Keratinocyte (primary cell): ENCODE results near the gene TSHR. TPM values are rescaled to one million over a fixed set of nuclear protein-coding genes. Genes with fewer than 3 reads are reported as not detected.

Source experiments
- DNase-seq: peaks from one replicate; pipeline ENCODE4 v3.0.0-alpha.2; 2011; ENCODE audit warnings: low read depth, missing footprints, low spot score
- FAIRE-seq: peaks from 2 replicates; lab custom pipeline; 2011; peaks lifted over from hg19 to GRCh38; lab: Jason Lieb, UNC
- H2AFZ ChIP-seq: 2 replicates; pipeline ENCODE4 v1.6.0; 2012; ENCODE audit warnings: low read length, control low read depth, inconsistent platforms; ENCODE audit not compliant: control insufficient read depth
- H3K27ac ChIP-seq: 2 replicates; pipeline ENCODE4 v1.5.1; 2011; ENCODE audit warnings: low read length; ENCODE audit not compliant: control insufficient read depth, insufficient read depth
- H3K27me3 ChIP-seq: 3 replicates; pipeline ENCODE4 v1.6.0; 2011; ENCODE audit warnings: low read length; ENCODE audit not compliant: control insufficient read depth, insufficient read depth; ENCODE audit errors: extremely low read depth
- H3K36me3 ChIP-seq, 2 experiments: 2 replicates in 1 of 2; 3 replicates in 1 of 2; pipeline ENCODE4 v1.5.1; 2011; ENCODE audit warnings: low read length in 2 of 2, mild to moderate bottlenecking in 1 of 2; ENCODE audit not compliant: control insufficient read depth in 2 of 2, insufficient read depth in 2 of 2; ENCODE audit errors: extremely low read depth in 1 of 2
- H3K4me1 ChIP-seq: 3 replicates; pipeline ENCODE4 v1.5.1; 2011; ENCODE audit warnings: low read length; ENCODE audit not compliant: control insufficient read depth, insufficient read depth; ENCODE audit errors: extremely low read depth
- H3K4me2 ChIP-seq: 3 replicates; pipeline ENCODE4 v1.6.0; 2011; ENCODE audit warnings: low read depth, low read length; ENCODE audit not compliant: control insufficient read depth, insufficient read depth; ENCODE audit errors: extremely low read depth
- H3K4me3 ChIP-seq, 3 experiments: fragments of 200-600 bp in 1 of 3; sonication (generic) in 1 of 3; 2 replicates in 2 of 3; 3 replicates in 1 of 3; pipeline ENCODE4 v1.5.1; 2011 to 2016; ENCODE audit warnings: low read length in 3 of 3, mild to moderate bottlenecking in 3 of 3, control low read depth in 2 of 3, inconsistent platforms in 1 of 3, low read depth in 1 of 3, mixed read lengths in 1 of 3, mixed run types in 1 of 3, moderate library complexity in 1 of 3; ENCODE audit not compliant: control insufficient read depth in 2 of 3, insufficient read depth in 2 of 3; ENCODE audit errors: extremely low read depth in 1 of 3
- H3K79me2 ChIP-seq: 2 replicates; pipeline ENCODE4 v1.6.0; 2012; ENCODE audit warnings: low read length; ENCODE audit not compliant: control insufficient read depth, insufficient read depth
- H3K9ac ChIP-seq: 3 replicates; pipeline ENCODE4 v1.6.0; 2011; ENCODE audit warnings: low read length; ENCODE audit not compliant: control insufficient read depth, insufficient read depth; ENCODE audit errors: extremely low read depth
- H3K9me1 ChIP-seq: 3 replicates; pipeline ENCODE4 v1.6.0; 2011; ENCODE audit warnings: low read length; ENCODE audit not compliant: control insufficient read depth, insufficient read depth; ENCODE audit errors: extremely low read depth
- H3K9me3 ChIP-seq: 2 replicates; pipeline ENCODE4 v1.5.1; 2012; ENCODE audit warnings: low read depth, low read length; ENCODE audit not compliant: control insufficient read depth
- H4K20me1 ChIP-seq: 3 replicates; pipeline ENCODE4 v1.6.0; 2011; ENCODE audit warnings: low read length; ENCODE audit not compliant: control insufficient read depth, insufficient read depth; ENCODE audit errors: extremely low read depth
- CTCF ChIP-seq, 3 experiments: IDR thresholded peaks in 1 of 3; conservative IDR thresholded peaks in 1 of 3; optimal IDR thresholded peaks in 1 of 3; 2 replicates in 2 of 3; 3 replicates in 1 of 3; pipeline versions ENCODE3 to v1.5.1; 2011; ENCODE audit warnings: low read length in 3 of 3, mild to moderate bottlenecking in 3 of 3, moderate library complexity in 2 of 3, control low read depth in 1 of 3, inconsistent platforms in 1 of 3; ENCODE audit not compliant: insufficient read depth in 2 of 3; ENCODE audit errors: extremely low read depth in 1 of 3
- EZH2 ChIP-seq: IDR thresholded peaks from one replicate; pipeline ENCODE4 v1.6.1; 2012; ENCODE audit warnings: inconsistent platforms, mild to moderate bottlenecking, low read length, moderate library complexity
- dilution Hi-C: fragments of 300-500 bp; cut with MboI; formaldehyde crosslinking; loops from one replicate; pipeline ENCODE4 v1.7.0; 2020; ENCODE audit warnings: low sequenced_read_pairs; ENCODE audit not compliant: extremely low pct_ligation_motif_present
- polyA plus RNA-seq, 5 experiments: library from polyadenylated mRNA; depleted of rRNA in 3 of 5; stranded (reverse) in 3 of 5; stranded (forward) in 1 of 5; unstranded in 1 of 5; fragments of >200 nt; gene quantifications; 1 replicate in 1 of 5; 2 replicates in 3 of 5; 3 replicates in 1 of 5; pipeline versions ENCODE4 v1.2.1 to v1.2.3, GENCODE V29; 2011 to 2012; ENCODE audit warnings: missing spikeins in 2 of 5, low read depth in 1 of 5, low replicate concordance in 1 of 5

Gene TSHR
- polyA plus RNA-seq, 1 donor (not counting 4 experiments of a cell fraction or from before 2014, with no cell fraction given) = 0.03 TPM

GRCh38 chr14:81169267-81169666, 213.8 kb downstream of the TSHR start:
- dilution Hi-C loops = no loop called here
- peak overlapping the region; percentile 84 for H3K9ac ChIP-seq
- H3K4me2 ChIP-seq = peak overlapping the region; percentile 89
- FAIRE-seq (no peak), DNase-seq (no peak)
- H3K27me3 ChIP-seq = no peaks in the 10 kb centered on the region
- H4K20me1 ChIP-seq = no peaks in the 10 kb centered on the region
- H3K4me1 ChIP-seq = peaks cover 9% of the 10 kb centered on the region
- H2AFZ ChIP-seq = peak overlapping the region; percentile 99
- no peak overlapping the region for H3K27ac ChIP-seq
- H3K36me3 ChIP-seq = no peaks in the 10 kb centered on the region
- no peak for TF ChIP-seq CTCF (optimal IDR thresholded peaks at IDR 0.05 in 1 of 3, IDR thresholded peaks at IDR 0.05 in 1 of 3, conservative IDR thresholded peaks at IDR 0.05 in 1 of 3; ENCODE audit: extremely low read depth in 1 of 3, insufficient read depth in 2 of 3, low read length in 3 of 3)
- no peak for TF ChIP-seq EZH2
- peak overlapping the region; percentile 52 to 86 (median 81) for H3K4me3 ChIP-seq
- H3K9me3 ChIP-seq = no peaks in the 10 kb centered on the region
- H3K79me2 ChIP-seq = no peaks in the 10 kb centered on the region
- no peaks in the 10 kb centered on the region for H3K9me1 ChIP-seq

GRCh38 chr14:81169711-81170103, 214.3 kb downstream of the TSHR start:
- peak overlapping the region; percentile 10 for H3K27ac ChIP-seq
- TF ChIP-seq CTCF (optimal IDR thresholded peaks at IDR 0.05 in 1 of 3, IDR thresholded peaks at IDR 0.05 in 1 of 3, conservative IDR thresholded peaks at IDR 0.05 in 1 of 3; ENCODE audit: extremely low read depth in 1 of 3, insufficient read depth in 2 of 3, low read length in 3 of 3) (no peak), EZH2 (no peak)
- H3K79me2 ChIP-seq = no peaks in the 10 kb centered on the region
- H3K9ac ChIP-seq = peak overlapping the region; percentile 84
- DNase-seq (no peak), FAIRE-seq (no peak)
- H2AFZ ChIP-seq = peak overlapping the region; percentile 99
- H3K9me1 ChIP-seq = no peaks in the 10 kb centered on the region
- dilution Hi-C loops = no loop called here
- no peaks in the 10 kb centered on the region for H3K9me3 ChIP-seq
- H4K20me1 ChIP-seq = no peaks in the 10 kb centered on the region
- H3K27me3 ChIP-seq = no peaks in the 10 kb centered on the region
- H3K4me1 ChIP-seq = peaks cover 9% of the 10 kb centered on the region
- peak overlapping the region; percentile 52 to 86 (median 81) for H3K4me3 ChIP-seq
- H3K4me2 ChIP-seq = peak overlapping the region; percentile 89
- H3K36me3 ChIP-seq = no peaks in the 10 kb centered on the region
